ENCODE data around the gene SPATS2L.

GRCh38 chr2:200276472-200276871 is 30.0 kb upstream of the SPATS2L start:
- TF ChIP-seq SUZ12 (IDR thresholded peaks at IDR 0.05; ENCODE audit: extremely low read depth, insufficient read depth, insufficient read length) (no peak), YY1 (IDR thresholded peaks at IDR 0.05; ENCODE audit: insufficient read depth, insufficient read length) (no peak)

Data from NT2/D1 (cell line).